Measurements from ENCODE around the gene ZDHHC15.

DNA sequence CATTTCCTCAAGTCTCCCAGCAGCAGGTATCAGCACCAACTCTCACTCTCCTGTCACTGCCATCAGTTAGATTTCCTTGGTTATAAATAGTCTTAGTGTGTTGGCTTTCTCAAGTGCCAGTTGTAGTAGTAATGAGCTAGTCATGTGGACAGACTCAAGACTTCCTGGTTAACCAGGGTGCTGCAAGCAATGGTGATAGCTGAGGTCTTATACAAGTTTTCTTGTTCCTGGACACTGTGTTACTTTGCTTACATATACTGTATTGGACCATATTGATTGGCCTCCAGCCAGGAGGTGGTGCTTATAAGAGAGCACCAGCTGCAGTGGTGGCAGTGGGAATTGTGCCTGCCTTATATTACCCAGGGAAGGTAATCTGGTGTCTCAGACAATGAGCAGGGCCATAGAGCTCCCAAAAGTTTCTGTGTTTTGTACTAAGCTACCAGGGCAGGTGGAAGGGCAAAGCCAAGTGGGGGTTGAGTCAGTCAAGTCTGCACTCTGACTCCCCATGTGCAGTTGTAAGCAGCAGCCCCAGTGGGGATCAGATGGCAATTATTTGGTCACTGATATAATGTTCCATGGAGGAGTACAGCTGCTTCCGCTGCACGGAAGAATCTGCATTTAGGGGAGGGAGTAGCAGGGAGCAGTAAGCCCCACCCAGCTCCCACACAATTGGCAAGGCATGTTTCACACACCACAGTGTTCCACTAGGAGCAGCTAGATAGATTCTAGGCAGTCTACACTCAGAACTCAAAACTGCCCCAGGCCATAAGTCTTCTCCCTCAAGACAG, 24.1 kb upstream of the ZDHHC15 start:
- TF ChIP-seq GATA2 (IDR thresholded peaks at IDR 0.05; ENCODE audit: low read depth, low read length) (no peak), GATA3 (IDR thresholded peaks at IDR 0.05; ENCODE audit: low read depth, low read length) (no peak)

Measured in SH-SY5Y (cell line).